HL-60/S4 treated with phorbol 12-myristate 13-acetate at 8.2 ng/mL for 4 days and 3 days (cell line): ENCODE measurements around the gene CDCA4.
"Not testable (repeated sequence)": the region's sequence is repeated elsewhere in the genome, so short reads cannot be mapped to it uniquely, and the experiment has no call there.

Experiments used
- in situ Hi-C: fragments of 300-500 bp; cut with MboI; formaldehyde crosslinking; loops from 2 replicates; pipeline ENCODE4 v1.15.0; 2022; ENCODE audit warnings: low sequenced_read_pairs

CDCA4 gene

DNA sequence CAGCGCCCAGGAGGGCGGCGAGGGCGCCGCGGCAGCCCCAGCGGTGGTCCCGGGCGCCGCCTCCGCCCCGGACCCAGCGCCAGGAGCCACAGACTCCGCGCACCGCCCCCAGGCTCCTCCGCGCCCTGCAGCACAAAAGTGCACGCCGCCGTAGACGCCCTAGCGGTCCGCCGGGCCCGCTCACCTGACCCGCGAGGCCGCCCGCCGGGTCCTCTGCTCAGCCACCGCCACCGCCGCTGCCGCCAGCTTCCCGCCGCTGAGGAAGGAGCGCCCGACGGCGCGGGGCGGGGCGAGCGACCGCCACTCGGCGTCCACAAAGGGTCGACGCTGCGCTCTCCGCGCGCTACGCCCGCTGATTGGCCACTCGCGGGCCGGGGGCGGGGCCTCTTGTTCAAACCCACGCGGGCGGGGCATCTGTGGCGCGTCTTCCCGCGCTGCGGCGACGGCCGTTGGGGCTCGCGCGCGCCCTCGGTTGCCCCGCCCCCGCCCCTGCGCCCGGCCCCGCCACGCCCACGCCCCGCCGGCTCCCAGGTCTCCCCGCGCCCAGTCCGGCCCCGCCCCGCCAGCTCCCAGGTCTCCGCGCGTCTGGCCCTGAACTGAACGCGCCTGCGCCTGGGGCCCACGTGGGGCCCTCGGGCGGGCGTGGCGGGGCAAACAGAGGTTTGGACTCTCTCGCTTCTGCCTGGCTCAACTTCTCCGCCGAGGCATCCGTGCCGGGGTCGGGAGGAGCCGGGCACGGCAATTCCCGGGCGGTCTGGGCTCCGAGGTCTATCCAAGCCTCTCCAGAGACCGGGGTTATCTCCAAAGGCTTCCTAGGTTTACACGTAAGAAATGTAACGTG, at the start of gene CDCA4:
Gene CDCA4 (minus strand): TSS at position 269 of the 841 bp plus-strand sequence. CDS start 9,154 bp downstream, outside the sequence.
- in situ Hi-C loops, result no loop called here

DNA sequence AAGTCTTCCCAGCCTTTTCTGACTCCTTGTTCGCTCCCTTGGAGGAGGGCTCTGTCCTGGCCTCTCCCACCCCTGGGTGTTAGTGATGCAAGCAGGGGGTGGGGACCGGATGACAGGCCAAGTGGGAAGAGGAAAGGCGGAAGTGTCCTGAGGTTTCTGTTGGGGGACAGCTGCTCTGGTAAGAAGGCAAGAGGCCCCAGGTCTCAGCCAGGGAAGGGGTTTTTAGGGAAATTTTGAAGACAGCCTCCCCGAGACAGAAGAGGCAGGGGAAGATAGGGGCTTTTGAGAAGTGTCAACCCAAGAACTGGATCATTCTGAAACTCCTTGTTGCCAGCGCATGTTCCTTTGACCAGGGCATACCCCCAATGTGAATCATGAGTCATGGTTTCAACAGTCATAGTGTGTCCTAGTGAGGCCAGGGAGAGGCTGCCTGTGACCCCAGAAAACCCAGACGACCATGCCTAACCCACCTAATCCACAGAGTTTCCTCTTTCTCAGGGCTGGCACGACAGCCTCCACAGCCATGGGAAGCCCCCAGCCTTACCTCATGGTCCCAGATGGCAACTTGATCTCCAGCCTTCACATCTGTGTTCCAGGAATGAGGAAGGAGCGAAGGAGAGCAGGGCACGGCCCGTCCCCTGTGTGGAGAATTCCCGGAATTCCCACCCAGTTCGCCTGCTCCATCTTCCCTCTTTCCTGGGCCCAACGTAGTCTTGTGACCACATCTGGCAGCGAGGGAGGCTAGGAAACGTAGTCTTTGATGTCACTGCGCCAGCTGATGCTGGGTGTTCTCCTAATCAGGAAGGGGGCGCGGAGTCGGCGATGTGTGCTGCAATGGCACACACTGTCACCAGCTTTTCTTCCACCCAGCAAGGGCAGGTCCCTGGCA, 49.2 kb upstream of the CDCA4 start:
- in situ Hi-C loops, result no loop called here

DNA sequence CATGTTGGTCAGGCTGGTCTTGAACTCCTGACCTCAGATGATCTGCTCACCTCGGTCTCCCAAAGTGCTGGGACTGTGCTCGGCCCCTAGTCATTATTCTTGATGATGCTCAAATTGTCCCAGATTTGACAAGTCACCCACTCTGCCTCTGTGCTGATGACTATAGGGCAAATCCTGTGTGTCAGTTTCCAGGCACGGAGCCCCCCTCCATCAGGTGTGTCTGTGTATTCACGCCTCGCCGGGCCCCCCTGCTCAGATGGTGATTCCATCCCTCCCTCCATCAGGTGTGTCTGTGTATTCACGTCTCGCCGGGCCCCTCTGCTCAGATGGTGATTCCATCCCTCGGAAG, 48.6 kb upstream of the CDCA4 start:
- in situ Hi-C loops, result no loop called here

DNA sequence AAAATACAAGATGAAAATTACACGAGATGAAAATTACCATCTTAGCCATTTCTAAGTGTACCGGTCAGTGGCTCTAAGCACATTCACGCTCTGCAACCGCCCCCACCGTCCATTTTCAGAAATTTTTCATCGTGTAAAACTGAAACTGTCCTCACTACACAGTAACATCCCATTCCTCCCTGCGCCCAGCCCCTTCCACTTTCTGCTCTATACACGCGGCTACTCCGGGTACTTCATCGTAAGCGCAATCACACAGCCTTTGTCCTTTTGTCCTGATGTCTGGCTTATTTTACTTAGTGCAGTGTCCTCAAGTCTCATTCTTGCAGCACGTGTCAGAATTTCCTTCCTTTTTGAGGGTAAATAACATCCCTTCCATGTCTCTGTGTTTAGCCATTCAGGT, 47.9 kb upstream of the CDCA4 start:
- in situ Hi-C loops, result no loop called here

DNA sequence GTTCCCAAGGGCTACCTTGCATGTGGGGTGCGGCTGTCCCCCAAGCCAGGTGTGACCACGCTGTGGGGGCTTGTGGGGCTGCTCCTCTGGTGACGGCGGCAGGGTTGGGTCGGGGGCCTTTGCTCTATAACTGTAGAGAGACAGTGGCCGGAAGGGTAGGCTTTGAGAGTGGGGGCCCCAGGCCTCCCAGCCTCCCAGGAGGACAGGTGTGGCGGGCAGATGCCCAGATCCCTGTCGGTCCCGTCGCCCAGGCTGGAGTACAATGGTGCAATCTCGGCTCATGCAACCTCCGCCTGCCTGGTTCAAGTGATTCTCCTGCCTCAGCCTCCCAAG, 47.1 kb upstream of the CDCA4 start:
- in situ Hi-C loops, result no loop called here

DNA sequence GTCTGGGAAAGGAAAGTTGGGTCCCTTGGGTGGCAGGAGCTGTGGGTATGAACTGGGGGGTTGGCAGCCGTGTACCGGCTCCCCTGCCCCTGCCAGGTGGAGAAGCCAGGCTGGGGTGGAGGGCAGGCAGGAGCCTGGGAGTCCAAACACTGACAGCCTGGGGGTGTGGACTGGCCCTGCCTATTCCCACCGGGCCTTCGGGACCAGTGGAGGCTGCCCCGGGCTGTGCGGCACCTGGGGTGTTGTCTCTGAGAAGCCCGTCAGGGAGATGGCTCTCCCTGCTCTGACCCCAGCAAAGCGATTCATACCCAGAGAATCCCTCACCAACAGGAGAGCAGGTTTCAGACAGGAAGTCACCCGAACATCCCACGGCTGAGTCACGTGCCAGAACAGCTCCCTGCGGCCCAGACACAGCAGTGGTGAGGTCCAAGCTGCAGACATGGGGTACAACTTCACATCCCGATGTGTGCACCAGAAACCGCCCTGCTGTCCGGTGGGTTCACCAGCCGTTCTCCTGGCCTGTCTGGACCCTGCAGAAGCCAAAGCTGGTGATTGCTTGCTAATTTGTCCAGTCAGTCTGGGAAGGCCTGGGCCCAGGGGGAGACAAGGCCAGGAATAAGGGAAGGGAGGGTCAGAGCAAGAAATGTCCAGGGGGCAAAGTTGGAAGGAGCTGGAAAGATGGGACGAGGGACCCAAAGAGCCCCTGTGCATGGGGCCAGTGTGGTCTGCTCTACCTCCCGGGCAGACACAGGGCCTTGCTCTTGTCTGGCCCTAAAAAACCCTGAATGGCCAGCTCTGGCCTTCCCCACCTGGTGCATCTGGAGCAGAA, 46.5 kb upstream of the CDCA4 start:
- in situ Hi-C loops, result no loop called here

DNA sequence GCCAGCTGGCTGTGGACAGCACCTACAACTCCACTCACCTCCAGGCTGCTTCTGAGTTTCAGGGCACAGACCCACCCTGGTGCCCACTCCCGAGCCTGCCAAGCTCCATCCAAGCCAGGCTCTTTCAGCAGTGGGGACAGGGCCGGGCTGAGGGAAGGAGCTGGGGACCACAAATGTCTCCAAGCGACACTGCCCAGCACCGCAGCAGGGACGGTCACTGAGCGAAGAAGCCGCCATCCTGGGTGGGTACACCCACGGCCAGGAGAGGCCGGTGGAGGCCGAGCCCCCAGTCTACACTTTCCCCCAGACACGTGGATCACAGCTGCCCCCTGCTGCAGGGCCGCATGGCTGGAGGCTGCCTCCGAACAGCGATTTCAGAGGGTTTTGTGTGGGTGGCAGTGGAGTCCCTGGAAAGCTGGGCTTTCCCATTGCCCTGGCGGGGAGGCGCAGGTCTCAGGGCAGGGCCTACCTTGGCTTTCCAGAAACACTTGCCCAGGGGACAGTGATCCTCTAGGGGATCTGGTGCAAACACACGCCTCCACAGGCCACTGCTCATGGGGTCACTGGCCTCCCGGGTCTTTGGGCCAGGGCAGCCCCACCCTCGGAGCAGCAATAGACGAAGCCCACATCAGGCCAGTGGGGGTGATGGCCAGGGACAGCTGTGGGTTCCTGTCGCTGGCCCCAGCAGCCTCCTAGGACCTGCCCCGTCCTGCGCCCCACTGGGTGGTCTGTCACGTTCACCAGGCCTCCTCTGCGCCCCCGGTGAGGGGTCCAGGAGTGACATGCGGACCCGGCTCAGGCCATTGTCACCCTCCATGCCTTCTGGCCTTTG, 45.6 kb upstream of the CDCA4 start:
- in situ Hi-C loops, result no loop called here

DNA sequence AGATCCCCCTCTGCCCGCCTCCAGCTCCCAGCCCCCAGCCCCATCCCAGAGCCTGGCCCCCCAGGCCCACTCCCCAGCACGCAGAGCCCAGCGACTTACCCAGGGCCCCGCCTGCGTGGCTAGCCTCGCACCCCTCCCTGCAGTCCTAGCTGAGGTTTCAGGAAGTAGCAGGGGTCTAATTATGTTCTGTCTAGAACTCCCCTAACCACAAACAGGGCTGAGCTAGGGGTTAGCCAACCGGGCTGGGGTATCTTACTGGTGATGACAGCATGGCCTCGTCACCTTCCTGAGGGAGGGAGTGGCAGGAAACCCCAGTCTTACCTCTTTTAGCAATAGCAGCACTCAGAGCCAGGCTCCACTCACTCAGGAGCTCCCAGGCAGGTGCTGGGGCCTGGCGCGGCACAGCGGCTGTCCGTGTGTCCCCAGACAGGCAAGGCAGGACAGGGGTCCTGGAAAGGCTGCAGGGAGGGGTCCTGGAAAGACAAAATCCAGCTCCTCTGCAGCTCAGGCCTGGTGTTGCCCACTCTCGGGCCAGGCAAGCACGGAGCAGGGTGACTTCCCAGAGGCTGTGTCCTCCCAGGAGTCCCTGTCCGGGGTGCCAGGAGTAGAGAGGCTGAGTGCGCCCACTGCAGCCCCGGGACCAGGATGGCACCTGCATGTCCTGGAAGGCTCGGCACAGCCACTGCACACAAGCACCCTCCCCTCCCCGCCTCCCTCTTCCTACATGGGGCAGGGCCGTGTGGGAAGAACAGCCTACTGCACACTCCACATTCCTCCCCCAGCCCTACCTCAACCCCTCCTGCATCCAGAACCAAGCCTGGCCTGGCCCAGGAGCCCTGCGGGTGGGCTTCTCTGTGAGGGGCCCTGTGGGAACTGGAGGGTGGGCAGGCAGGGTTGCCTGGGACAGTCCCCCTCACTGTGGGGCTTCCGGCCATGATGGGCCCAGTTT, 44.7 kb upstream of the CDCA4 start, which contains the start of gene GPR132:
Gene GPR132 (minus strand): TSS at position 151 of the 949 bp plus-strand sequence. CDS start 10,010 bp downstream, outside the sequence.
- in situ Hi-C loops, result no loop called here

DNA sequence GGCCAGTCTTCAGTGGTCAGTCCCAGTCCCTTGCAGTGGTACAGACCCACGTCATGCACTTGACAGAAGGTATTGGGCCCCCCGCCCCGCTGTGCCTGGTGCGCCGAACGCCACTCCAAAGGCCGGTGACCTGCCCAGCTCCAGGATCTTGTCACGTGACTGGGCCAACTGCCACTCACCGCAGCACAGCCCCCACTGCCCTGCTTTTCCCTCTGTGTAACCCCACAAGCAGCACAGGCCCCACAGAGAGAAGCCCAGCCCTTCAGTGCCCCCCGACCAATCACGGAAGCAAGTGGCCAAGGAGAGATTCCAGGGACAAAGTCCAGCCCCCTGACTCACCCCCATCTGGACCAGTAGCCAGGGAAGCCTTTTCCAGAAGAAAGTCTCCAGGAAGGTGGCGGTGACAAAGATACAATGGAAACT, 43.8 kb upstream of the CDCA4 start:
- in situ Hi-C loops, result no loop called here

DNA sequence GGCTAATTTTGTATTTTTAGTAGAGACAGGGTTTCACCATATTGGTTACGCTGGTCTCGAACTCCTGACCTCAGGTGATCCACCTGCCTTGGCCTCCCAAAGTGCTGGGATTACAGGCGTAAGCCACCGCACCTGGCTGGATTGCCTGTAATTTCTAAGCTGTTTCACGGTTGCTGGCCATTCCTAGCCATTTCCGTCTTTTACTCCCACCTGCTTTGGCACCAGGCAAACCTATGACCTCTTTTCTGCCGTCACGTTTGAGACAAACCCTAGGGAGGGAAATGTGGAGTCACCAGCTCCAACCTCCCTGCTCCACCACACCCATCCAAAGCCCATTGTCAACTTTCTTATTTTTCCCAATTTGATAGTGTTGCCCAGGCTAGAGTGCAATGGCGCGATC, 43.1 kb upstream of the CDCA4 start:
- in situ Hi-C loops, result no loop called here

DNA sequence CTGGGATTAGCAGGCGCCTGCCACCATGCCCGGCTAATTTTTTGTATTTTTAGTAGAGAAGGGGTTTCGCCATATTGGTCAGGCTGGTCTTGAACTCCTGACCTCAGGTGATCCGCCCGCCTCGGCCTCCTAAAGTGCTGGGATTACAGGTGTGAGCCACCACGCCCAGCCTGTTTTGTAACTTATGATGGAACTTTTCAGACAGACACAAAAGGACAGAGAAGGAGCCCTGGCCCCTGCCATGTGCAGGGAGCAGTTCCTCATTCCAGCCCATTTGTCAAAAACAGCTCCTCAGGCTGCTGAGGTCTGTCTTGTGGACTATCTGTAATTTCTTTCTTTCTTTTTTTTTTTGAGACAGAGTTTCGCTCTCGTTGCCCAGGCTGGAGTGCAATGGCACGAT, 42.6 kb upstream of the CDCA4 start:
- in situ Hi-C loops, result not testable (repeated sequence)

DNA sequence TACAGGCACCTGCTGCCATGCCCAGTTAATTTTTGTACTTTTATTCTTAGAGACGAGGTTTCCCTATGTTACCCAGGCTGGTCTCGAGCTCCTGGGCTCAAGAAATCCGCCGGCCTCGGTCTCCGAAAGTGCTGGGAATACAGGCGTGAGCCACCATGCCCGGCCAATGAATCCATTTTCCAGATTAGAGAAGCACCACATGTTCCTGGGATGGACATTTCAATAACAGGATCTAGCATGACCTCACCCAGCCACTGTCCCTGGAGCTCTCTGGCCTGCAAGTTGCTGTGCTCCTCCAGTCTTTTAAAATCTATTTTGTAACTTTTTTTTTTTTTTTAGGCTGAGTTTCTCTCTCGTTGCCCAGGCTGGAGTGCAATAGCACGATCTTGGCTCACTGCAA, 42.2 kb upstream of the CDCA4 start:
- in situ Hi-C loops, result no loop called here

DNA sequence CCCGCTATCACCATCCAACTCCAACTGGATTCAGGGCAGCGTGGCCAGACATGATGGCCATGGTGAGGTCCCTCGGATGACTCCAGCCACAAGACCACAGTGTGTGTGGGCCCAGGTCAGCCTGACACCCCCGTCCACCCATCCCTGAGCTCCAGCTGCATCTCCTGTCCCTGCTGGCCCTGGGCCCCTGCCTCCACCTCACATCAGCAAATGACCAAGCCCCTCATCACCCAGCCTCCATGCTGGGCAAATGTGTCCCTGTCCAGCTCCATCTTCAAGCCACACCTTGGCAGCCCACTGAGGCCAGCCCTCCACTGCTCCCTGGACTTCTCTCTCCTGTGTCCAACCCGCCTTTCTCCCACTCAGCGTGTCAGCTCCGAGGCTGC, 41.2 kb upstream of the CDCA4 start:
- in situ Hi-C loops, result no loop called here

DNA sequence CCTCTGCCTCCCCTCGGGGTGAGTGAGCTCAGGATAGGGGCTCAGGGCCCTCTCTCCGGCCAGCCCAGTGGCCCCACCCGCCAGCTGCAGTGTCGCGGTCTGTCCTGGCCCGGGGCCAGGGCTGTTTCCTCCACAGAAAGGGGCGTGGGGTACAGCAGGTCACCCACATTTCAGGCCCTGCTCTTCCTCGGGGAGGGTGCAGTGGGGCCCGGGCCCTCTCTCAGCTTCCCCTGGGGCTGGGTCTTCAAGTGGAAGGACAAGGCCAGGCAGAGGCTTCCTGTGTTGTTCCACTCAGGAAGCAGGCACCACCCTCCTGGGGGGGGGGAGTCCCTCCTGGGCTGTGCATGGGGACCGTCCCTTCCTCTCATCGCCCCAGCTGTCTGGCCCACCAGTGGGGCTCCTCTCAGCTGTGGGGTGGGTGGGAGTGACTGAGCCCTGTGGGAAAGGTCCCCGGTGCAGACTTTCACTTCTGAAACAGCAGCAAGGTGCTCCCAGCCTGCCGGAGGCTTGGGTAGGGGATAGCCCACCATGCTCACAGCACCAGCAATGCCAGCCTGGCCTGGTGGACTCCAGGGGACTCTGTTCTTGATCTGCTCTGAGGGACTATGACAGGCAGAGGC, 40.7 kb upstream of the CDCA4 start:
- in situ Hi-C loops, result no loop called here

DNA sequence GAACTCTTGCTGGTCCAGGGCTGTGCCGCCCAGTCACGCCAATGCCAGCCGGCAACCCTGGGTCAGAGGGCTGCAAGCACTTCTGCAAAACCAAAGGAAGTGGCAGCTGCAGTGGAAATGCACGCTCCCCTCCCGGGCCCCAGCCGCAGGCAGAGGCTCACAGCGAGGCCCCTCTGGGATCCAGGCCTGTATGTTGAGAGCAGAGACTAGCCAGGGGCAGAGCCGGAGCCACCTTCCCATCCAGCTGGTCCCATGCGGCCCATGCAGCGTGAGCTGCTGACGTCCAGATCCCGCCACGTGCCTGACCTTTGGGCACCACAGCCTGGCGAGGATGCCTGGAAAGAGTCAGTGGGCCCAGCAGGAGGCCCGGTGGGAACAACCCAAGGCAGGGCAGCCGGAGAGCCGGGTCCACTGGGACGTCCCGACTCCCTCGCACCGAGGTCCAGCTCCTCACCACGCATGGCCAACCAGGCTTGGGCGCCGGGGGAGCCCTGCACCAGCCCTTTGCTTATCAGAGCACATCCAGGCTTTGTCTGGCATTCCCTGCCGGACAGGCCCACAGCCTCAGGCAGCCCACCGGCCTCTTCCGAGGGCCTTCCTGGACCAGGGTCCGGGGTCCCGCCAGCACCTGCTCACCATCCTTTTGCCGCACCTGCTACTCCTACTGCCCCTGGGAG, 40.0 kb upstream of the CDCA4 start:
- in situ Hi-C loops, result no loop called here

DNA sequence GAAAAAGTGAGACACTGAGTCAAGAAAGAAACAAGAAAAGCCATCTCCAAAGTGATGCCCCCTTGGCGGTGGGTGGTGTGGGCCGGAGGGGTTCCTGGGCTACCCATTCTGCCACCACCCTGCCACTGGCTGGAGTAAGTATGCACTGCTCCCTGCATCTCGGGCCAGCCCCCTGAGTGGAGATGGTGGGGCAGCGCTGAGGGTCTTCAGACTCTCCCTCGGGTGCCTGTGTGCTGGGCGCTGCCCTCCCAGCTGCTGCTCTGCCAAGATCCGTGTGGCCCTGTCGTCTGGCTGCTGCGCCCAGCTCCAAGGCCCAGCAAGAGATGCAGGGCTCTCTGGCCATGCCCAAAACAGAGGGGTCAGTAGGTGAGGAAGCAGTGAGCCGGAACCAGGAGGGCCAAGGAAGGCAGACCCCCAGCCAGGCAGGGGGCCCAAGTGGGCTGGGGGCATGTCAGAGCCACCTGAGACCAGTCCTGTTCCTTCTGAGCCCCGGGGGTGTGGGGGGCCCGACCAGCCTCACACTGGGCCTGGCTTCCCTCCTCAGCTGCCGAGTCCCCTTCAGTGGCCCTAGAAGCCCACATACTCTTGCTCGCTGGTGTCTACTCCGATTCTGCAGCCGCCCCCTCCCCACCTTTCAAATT, 39.2 kb upstream of the CDCA4 start:
- in situ Hi-C loops, result no loop called here

DNA sequence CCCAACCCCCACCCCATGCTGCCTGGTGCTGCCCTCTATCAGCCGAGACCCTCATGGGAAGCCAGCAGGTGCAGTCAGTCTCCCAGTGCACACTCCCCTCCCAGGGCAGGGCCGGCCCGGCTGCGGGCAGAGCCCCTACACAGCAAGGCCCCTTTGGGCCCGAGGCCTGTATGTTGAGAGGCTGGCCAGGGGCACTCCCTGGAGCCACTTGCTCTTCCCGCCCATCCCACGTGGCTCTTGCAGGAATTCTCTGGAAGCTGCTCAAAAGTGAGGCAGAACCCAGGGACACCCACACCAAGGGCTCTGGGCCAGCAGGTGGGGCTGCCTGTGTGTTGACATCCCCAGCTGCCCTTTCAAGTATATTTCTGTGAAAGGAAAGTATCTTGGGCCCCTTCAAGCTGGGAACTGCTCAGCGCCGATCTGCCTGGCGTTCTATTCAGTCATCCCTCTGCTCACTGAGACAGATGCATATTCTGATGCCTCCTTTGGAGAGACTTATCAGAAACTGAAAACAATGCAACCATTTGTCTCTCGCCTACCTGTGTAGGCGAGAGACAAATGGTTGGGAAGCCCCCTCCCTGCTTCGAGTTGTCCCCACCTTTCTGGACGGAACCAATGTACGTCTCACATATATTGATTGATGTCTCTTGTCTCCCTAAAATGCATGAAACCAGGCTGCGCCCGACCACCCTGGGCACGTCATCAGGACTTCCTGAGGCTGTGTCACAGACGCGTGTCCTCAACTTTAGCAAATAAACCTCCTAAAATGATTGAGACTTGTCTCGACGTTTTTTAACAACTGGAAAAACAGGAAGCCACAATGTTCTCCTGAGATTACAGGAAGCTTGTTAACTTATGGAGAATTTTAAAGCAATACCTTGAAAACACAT, 38.4 kb upstream of the CDCA4 start:
- in situ Hi-C loops, result no loop called here
